Panc1 (cell line): ENCODE results near the gene SARDH. TPM values are rescaled to one million over a fixed set of nuclear protein-coding genes. Genes with fewer than 3 reads are reported as not detected.

Experiments used
- ATAC-seq: fragments of 200-7000 bp; cut with Tn5 transposase; 2 replicates; pipeline ENCODE4 v1.9.1; 2020; ENCODE audit warnings: mild to moderate bottlenecking, moderate library complexity
- BruUV-seq: library from RNA; stranded (reverse); fragments of 400-500 nt; replicated peaks from 2 replicates; lab custom pipeline; 2021; lab: Mats Ljungman, UMichigan
- CTCF ChIA-PET: fragments of 300-600 bp; sonication (Branson Sonifier 250); formaldehyde crosslinking; loops from one replicate; lab custom pipeline; 2022; ENCODE audit warnings: antibody characterized with exemption; lab: Charles Lee
- POLR2A ChIA-PET: fragments of 300-600 bp; sonication (Branson Sonifier 250); formaldehyde crosslinking; loops from one replicate; lab custom pipeline; 2022; ENCODE audit warnings: antibody characterized with exemption; lab: Charles Lee
- DNase-seq: peaks from one replicate; pipeline ENCODE4 v3.0.0-alpha.2; 2010; ENCODE audit warnings: low read depth, low spot score
- H3K27ac ChIP-seq: 2 replicates; pipeline ENCODE4 v1.5.1; 2011; ENCODE audit warnings: mild to moderate bottlenecking, low read length, inconsistent platforms
- H3K27me3 ChIP-seq: fragments of 200-500 bp; sonication (Bioruptor generic); 2 replicates; pipeline ENCODE4 v1.6.0; 2014; ENCODE audit warnings: low read length, inconsistent platforms; ENCODE audit not compliant: control insufficient read depth, insufficient read depth
- H3K36me3 ChIP-seq: fragments of 200-500 bp; sonication (Bioruptor generic); 2 replicates; pipeline ENCODE4 v1.5.1; 2014; ENCODE audit warnings: inconsistent platforms, mild to moderate bottlenecking, low read length, moderate library complexity; ENCODE audit not compliant: control insufficient read depth, insufficient read depth
- H3K4me1 ChIP-seq: 2 replicates; pipeline ENCODE4 v1.5.1; 2011; ENCODE audit warnings: inconsistent platforms, mild to moderate bottlenecking, low read length, moderate library complexity; ENCODE audit not compliant: control insufficient read depth, insufficient read depth
- H3K4me3 ChIP-seq, 2 experiments: 2 replicates each; pipeline ENCODE4 v1.5.1; 2011 to 2012; ENCODE audit warnings: low read depth in 2 of 2, low read length in 2 of 2, mild to moderate bottlenecking in 2 of 2, inconsistent platforms in 1 of 2, moderate library complexity in 1 of 2
- H3K9me3 ChIP-seq: fragments of 200-500 bp; sonication (Bioruptor generic); 2 replicates; pipeline ENCODE4 v1.5.1; 2014; ENCODE audit warnings: low read depth, mild to moderate bottlenecking, inconsistent platforms, low read length, moderate library complexity; ENCODE audit not compliant: control insufficient read depth, insufficient read depth
- POLR2AphosphoS5 ChIP-seq: IDR thresholded peaks from 2 replicates; pipeline ENCODE4 v1.6.1; 2012; ENCODE audit warnings: mild to moderate bottlenecking, low read depth, low read length, moderate library complexity
- SIN3A ChIP-seq: IDR thresholded peaks from 2 replicates; pipeline ENCODE4 v1.6.1; 2012; ENCODE audit warnings: low read depth, mild to moderate bottlenecking, low read length, moderate library complexity, borderline replicate concordance; ENCODE audit not compliant: insufficient read depth
- TCF7L2 ChIP-seq: IDR thresholded peaks from 2 replicates; pipeline ENCODE4 v1.6.1; 2011; ENCODE audit warnings: mild to moderate bottlenecking, low read depth, low read length, inconsistent platforms
- in situ Hi-C: cut with HindIII; loops from 2 replicates; pipeline ENCODE4 v1.10.0; 2016; ENCODE audit warnings: low sequenced_read_pairs, low pct_unique_long_range_greater_than_20kb
- intact Hi-C: fragments of 100-400 bp; cut with micrococcal nuclease; formaldehyde crosslinking; loops from one replicate; pipeline ENCODE4 v1.10.0; 2022; ENCODE audit not compliant: unreplicated experiment
- total RNA-seq: library from RNA; stranded (reverse); gene quantifications from one replicate; pipeline ENCODE4 v1.2.1, GENCODE V29; 2021; ENCODE audit not compliant: unreplicated experiment
- TF ChIP-seq, protein P1 (sequence below): fragments of 450-650 bp; IDR thresholded peaks from 2 replicates; pipeline ENCODE4 v1.5.1; 2017; ENCODE audit warnings: mild to moderate bottlenecking
- TF ChIP-seq, protein P2 (sequence below), 2 experiments: IDR thresholded peaks; 2 replicates each; pipeline ENCODE4 v1.6.1; 2011 to 2012; ENCODE audit warnings: low read depth in 2 of 2, control low read depth in 1 of 2, low read length in 1 of 2, mild to moderate bottlenecking in 1 of 2, moderate library complexity in 1 of 2; ENCODE audit not compliant: insufficient read depth in 1 of 2

SARDH gene
- total RNA-seq, 1 experiment from 2014 or later: 0.13 TPM

DNA sequence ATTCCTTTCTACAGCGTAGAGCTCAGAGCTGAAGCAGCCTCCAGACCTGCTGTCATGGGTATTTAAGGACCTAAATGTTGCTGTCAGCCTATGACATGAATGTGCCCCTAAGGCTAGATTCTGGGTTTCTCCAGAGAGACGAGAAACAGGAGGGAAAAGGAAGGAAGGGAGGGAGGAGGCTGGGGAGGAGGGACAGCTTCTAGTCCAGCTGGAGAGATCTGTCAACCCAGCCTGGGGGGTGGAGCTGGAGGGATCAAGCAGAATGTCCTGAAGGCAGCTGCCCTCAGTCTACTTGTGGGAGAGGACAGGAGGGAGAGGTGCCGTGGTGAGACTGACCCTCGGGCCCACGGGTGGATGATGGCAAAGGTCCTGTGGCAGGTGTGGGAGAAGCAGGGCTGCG, 103.1 kb downstream of the SARDH start:
- DNase-seq: no peak
- no peak for TF ChIP-seq SIN3A
- TF ChIP-seq POLR2AphosphoS5: no peak
- TF ChIP-seq, protein P1, sequence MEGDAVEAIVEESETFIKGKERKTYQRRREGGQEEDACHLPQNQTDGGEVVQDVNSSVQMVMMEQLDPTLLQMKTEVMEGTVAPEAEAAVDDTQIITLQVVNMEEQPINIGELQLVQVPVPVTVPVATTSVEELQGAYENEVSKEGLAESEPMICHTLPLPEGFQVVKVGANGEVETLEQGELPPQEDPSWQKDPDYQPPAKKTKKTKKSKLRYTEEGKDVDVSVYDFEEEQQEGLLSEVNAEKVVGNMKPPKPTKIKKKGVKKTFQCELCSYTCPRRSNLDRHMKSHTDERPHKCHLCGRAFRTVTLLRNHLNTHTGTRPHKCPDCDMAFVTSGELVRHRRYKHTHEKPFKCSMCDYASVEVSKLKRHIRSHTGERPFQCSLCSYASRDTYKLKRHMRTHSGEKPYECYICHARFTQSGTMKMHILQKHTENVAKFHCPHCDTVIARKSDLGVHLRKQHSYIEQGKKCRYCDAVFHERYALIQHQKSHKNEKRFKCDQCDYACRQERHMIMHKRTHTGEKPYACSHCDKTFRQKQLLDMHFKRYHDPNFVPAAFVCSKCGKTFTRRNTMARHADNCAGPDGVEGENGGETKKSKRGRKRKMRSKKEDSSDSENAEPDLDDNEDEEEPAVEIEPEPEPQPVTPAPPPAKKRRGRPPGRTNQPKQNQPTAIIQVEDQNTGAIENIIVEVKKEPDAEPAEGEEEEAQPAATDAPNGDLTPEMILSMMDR: no peak
- Histone ChIP-seq H3K4me3 (no peak overlapping the region), H3K4me1 (no peaks in the 10 kb centered on the region), H3K36me3 (no peaks in the 10 kb centered on the region), H3K27me3 (no peaks in the 10 kb centered on the region), H3K9me3 (no peaks in the 10 kb centered on the region), H3K27ac (no peak overlapping the region)
- in situ Hi-C loops (no loop called here), intact Hi-C loops (no loop called here)
- no TSS peak for BruUV-seq
- ATAC-seq: no peak
- ChIA-PET POLR2A (no interaction called here), CTCF (no interaction called here)

DNA sequence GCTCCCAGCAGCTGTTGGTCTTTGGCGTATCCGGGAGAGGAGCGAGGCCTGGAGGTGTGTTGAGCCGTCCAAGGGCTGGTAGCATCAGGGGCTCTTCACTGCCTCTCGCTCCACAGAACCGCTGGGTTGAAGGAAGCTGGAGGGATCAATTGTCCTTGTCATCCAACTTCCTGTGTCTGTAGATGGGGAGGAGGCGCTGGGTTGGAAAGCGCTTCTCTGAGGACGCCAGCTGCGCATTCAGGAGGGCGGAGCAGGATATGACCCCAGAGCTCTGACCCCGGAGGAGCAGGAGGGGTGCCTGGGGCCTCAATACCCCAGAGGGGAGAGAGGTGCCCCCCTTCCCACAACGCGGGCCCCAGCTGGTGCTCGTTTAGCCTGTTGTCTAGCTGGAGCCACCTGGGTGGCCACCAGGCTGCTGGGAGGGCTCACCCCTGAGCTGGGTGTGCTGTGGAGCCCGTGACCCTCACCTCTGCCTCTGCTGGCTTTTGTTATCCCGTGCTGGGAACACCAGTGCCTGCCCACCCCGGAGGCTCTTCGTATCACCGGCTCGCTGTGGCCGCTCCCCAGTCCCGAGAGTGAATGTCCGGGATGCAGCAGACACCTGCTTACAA, 104.0 kb downstream of the SARDH start:
- TF ChIP-seq, protein P2, sequence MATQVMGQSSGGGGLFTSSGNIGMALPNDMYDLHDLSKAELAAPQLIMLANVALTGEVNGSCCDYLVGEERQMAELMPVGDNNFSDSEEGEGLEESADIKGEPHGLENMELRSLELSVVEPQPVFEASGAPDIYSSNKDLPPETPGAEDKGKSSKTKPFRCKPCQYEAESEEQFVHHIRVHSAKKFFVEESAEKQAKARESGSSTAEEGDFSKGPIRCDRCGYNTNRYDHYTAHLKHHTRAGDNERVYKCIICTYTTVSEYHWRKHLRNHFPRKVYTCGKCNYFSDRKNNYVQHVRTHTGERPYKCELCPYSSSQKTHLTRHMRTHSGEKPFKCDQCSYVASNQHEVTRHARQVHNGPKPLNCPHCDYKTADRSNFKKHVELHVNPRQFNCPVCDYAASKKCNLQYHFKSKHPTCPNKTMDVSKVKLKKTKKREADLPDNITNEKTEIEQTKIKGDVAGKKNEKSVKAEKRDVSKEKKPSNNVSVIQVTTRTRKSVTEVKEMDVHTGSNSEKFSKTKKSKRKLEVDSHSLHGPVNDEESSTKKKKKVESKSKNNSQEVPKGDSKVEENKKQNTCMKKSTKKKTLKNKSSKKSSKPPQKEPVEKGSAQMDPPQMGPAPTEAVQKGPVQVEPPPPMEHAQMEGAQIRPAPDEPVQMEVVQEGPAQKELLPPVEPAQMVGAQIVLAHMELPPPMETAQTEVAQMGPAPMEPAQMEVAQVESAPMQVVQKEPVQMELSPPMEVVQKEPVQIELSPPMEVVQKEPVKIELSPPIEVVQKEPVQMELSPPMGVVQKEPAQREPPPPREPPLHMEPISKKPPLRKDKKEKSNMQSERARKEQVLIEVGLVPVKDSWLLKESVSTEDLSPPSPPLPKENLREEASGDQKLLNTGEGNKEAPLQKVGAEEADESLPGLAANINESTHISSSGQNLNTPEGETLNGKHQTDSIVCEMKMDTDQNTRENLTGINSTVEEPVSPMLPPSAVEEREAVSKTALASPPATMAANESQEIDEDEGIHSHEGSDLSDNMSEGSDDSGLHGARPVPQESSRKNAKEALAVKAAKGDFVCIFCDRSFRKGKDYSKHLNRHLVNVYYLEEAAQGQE (IDR thresholded peaks at IDR 0.05; ENCODE audit: insufficient read depth in 1 of 2, low read depth in 2 of 2, low read length in 1 of 2): no peak
- no peak for TF ChIP-seq TCF7L2
- no peak for TF ChIP-seq POLR2AphosphoS5
- TF ChIP-seq SIN3A: no peak
- TF ChIP-seq, protein P1: no peak
- intact Hi-C loops: no loop called here
- CTCF ChIA-PET: no interaction called here
- no peaks in the 10 kb centered on the region for H3K4me1 ChIP-seq
- in situ Hi-C loops: no loop called here
- H3K27me3 ChIP-seq: no peaks in the 10 kb centered on the region
- POLR2A ChIA-PET: no interaction called here
- no TSS peak for BruUV-seq
- ATAC-seq: no peak
- H3K36me3 ChIP-seq: no peaks in the 10 kb centered on the region
- DNase-seq: no peak
- H3K9me3 ChIP-seq: no peaks in the 10 kb centered on the region
- H3K4me3 ChIP-seq: no peak overlapping the region
- no peak overlapping the region for H3K27ac ChIP-seq
